GM12878 (cell line): ENCODE data around the gene ZNF592. TPM values are rescaled to one million over a fixed set of nuclear protein-coding genes. Genes with fewer than 3 reads are reported as not detected.

ENCODE experiments used
- BCL3 ChIP-seq: IDR thresholded peaks from 2 replicates; pipeline ENCODE4 v1.6.1; 2011; ENCODE audit warnings: borderline replicate concordance, low read depth, mild to moderate bottlenecking, moderate library complexity, low read length; ENCODE audit not compliant: insufficient read depth, poor library complexity, severe bottlenecking
- CEBPB ChIP-seq, 2 experiments: fragments of 150-350 bp in 1 of 2; IDR thresholded peaks; 2 replicates each; pipeline ENCODE4 v1.6.1; 2012 to 2014; ENCODE audit warnings: low read depth in 2 of 2, low read length in 2 of 2, borderline replicate concordance in 1 of 2, inconsistent platforms in 1 of 2
- CHD2 ChIP-seq: IDR thresholded peaks from 2 replicates; pipeline ENCODE4 v1.6.1; 2011; ENCODE audit warnings: low read depth, low read length, improper control_type of control experiment, borderline replicate concordance
- ESRRA ChIP-seq: IDR thresholded peaks from 2 replicates; pipeline ENCODE4 v1.6.1; 2012; ENCODE audit warnings: mild to moderate bottlenecking, low read length, improper control_type of control experiment
- GABPA ChIP-seq: IDR thresholded peaks from 2 replicates; pipeline ENCODE4 v1.6.1; 2014; ENCODE audit warnings: antibody characterized with exemption, low read depth, mild to moderate bottlenecking, inconsistent platforms
- HDAC2 ChIP-seq: fragments of 200-600 bp; sonication (generic); IDR thresholded peaks from 2 replicates; pipeline ENCODE4 v1.6.1; 2017
- LARP7 ChIP-seq: fragments of 450-650 bp; IDR thresholded peaks from 2 replicates; pipeline ENCODE4 v1.6.1; 2017; ENCODE audit warnings: mild to moderate bottlenecking
- MEF2A ChIP-seq: IDR thresholded peaks from 2 replicates; pipeline ENCODE4 v1.6.1; 2011; ENCODE audit warnings: low read depth, mild to moderate bottlenecking, low read length, moderate library complexity; ENCODE audit not compliant: insufficient read depth
- MXI1 ChIP-seq: fragments of 150-350 bp; IDR thresholded peaks from 2 replicates; pipeline ENCODE4 v1.6.1; 2011; ENCODE audit warnings: low read depth, mild to moderate bottlenecking, inconsistent platforms, low read length, improper control_type of control experiment
- MYC ChIP-seq: IDR thresholded peaks from 2 replicates; pipeline ENCODE4 v1.6.1; 2011; ENCODE audit warnings: mild to moderate bottlenecking, low read length, moderate library complexity, inconsistent platforms; ENCODE audit not compliant: insufficient read depth, insufficient replicate concordance, insufficient read length, severe bottlenecking
- NBN ChIP-seq: fragments of 450-650 bp; IDR thresholded peaks from 2 replicates; pipeline ENCODE4 v1.6.1; 2016
- NFIC ChIP-seq: IDR thresholded peaks from 2 replicates; pipeline ENCODE4 v1.6.1; 2012; ENCODE audit warnings: low read depth, mild to moderate bottlenecking, inconsistent platforms, low read length, moderate library complexity
- NR2C2 ChIP-seq: IDR thresholded peaks from 2 replicates; pipeline ENCODE4 v1.6.1; 2011; ENCODE audit warnings: borderline replicate concordance, low read depth; ENCODE audit not compliant: control insufficient read depth, insufficient read length
- NRF1 ChIP-seq: conservative IDR thresholded peaks from 2 replicates; pipeline ENCODE4 v1.6.1; 2011; ENCODE audit warnings: mild to moderate bottlenecking, low read depth, low read length, improper control_type of control experiment
- POLR2AphosphoS5 ChIP-seq: IDR thresholded peaks from 2 replicates; pipeline ENCODE4 v1.6.1; 2011; ENCODE audit warnings: mild to moderate bottlenecking, low read length, inconsistent platforms
- RAD21 ChIP-seq: IDR thresholded peaks from 2 replicates; pipeline ENCODE4 v1.6.1; 2011; ENCODE audit warnings: mild to moderate bottlenecking, low read depth, low read length, moderate library complexity; ENCODE audit not compliant: insufficient read depth
- RAD51 ChIP-seq: fragments of 450-650 bp; IDR thresholded peaks from 2 replicates; pipeline ENCODE4 v1.6.1; 2016; ENCODE audit warnings: moderate library complexity, mild to moderate bottlenecking, inconsistent platforms
- RELA ChIP-seq: fragments of 450-650 bp; IDR thresholded peaks from 2 replicates; pipeline ENCODE4 v1.8.0; 2014; ENCODE audit warnings: borderline replicate concordance; ENCODE audit not compliant: partially characterized antibody
- SMARCA5 ChIP-seq: fragments of 450-650 bp; IDR thresholded peaks from 2 replicates; pipeline ENCODE4 v1.6.1; 2017; ENCODE audit warnings: mild to moderate bottlenecking
- SMC3 ChIP-seq: IDR thresholded peaks from 2 replicates; pipeline ENCODE4 v1.6.1; 2011; ENCODE audit warnings: low read length, improper control_type of control experiment, borderline replicate concordance
- SP1 ChIP-seq: IDR thresholded peaks from one replicate; pipeline ENCODE4 v1.6.1; 2011; ENCODE audit warnings: low read depth, low read length
- SUPT20H ChIP-seq: IDR thresholded peaks from 2 replicates; pipeline ENCODE4 v1.6.1; 2011; ENCODE audit warnings: low read depth, mild to moderate bottlenecking, low read length, moderate library complexity, borderline replicate concordance; ENCODE audit not compliant: control insufficient read depth
- ZBED1 ChIP-seq: IDR thresholded peaks from 2 replicates; pipeline ENCODE4 v1.6.1; 2016; ENCODE audit warnings: borderline replicate concordance
- ZNF207 ChIP-seq: fragments of 450-650 bp; IDR thresholded peaks from 2 replicates; pipeline ENCODE4 v1.6.1; 2014; ENCODE audit warnings: antibody characterized with exemption, mild to moderate bottlenecking, borderline replicate concordance
- ZNF217 ChIP-seq: fragments of 450-650 bp; IDR thresholded peaks from 2 replicates; pipeline ENCODE4 v1.6.1; 2017; ENCODE audit warnings: antibody characterized with exemption, mild to moderate bottlenecking
- polyA plus RNA-seq, 11 experiments: library from polyadenylated mRNA; depleted of rRNA in 4 of 11; unstranded in 6 of 11; stranded (reverse) in 5 of 11; fragments of >200 nt; fragmentation: Nextera tagmentation in 4 of 11; fragmentation: Illumina TruSeq in 1 of 11; extraction: Ambion mirVana in 4 of 11; extraction: Trizol in 1 of 11; gene quantifications; 1 replicate in 1 of 11; 2 replicates in 10 of 11; pipeline versions ENCODE4 v1.2.1 to v1.2.3, GENCODE V29; 2011 to 2016; ENCODE audit warnings: inconsistent platforms in 2 of 11, missing spikeins in 2 of 11, low read depth in 1 of 11
- total RNA-seq, 4 experiments: library from RNA; depleted of rRNA in 3 of 4; stranded (reverse); fragments of >200 nt in 3 of 4; fragmentation: Illumina TruSeq in 1 of 4; extraction: Trizol in 1 of 4; gene quantifications; 2 replicates each; pipeline versions ENCODE4 v1.2.1 to v1.2.3, GENCODE V29; 2013 to 2021
- TF ChIP-seq, protein P1 (sequence below): fragments of 450-650 bp; IDR thresholded peaks from 2 replicates; pipeline ENCODE4 v1.6.1; 2017; ENCODE audit warnings: borderline replicate concordance
- TF ChIP-seq, protein P2 (sequence below): IDR thresholded peaks from 2 replicates; pipeline ENCODE4 v1.6.1; 2011; ENCODE audit warnings: low read depth, low read length, improper control_type of control experiment, borderline replicate concordance
- TF ChIP-seq, protein P3 (sequence below): fragments of 450-650 bp; conservative IDR thresholded peaks from 2 replicates; pipeline ENCODE4 v1.6.1; 2017; ENCODE audit warnings: mild to moderate bottlenecking, moderate library complexity

Gene ZNF592
- total and polyA plus RNA-seq, 10 of the 15 experiments (the other 5 are each of a cell fraction or from before 2014, with no cell fraction given): 0.95 to 23.7 (median 8.6) TPM

DNA sequence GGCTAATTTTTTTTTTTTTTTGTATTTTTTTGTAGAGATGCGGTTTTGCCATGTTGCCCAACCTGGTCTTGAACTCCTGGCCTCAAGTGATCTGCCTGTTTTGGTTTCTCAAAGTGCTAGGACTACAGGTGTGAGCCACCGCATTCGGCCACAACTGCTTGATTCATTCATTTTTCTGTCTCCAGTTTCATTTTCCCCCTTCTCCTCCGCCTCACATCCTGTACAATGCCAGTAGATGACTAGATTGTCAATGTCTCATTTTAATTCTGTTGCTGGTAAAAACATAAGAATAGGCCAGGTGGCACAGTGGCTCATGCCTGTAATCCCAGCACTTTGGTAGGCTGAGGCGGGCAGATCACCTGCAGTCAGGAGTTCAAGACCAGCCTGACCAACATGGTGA lies 12.0 kb upstream of the ZNF592 start (continued):
- TF ChIP-seq BCL3 (no peak), ZNF207 (peak; percentile 18; the same call in 1 of the 2 replicates), ESRRA (no peak), NBN (peak; percentile 96), RAD21 (no peak), ZNF217 (peak; percentile 98), POLR2AphosphoS5 (no peak), LARP7 (no peak), SMC3 (no peak), CEBPB (IDR thresholded peaks at IDR 0.05; ENCODE audit: borderline replicate concordance in 1 of 2, low read depth in 2 of 2, low read length in 2 of 2) (no peak), RELA (no peak), RAD51 (no peak), GABPA (no peak), MYC (no peak), NFIC (0 out of 2 replicates have a peak, but pooled peaks have one; percentile 38), SMARCA5 (no peak; the same call in 1 of the 2 replicates), SUPT20H (no peak), CHD2 (no peak), MEF2A (no peak), NRF1 (no peak), ZBED1 (0 out of 2 replicates have a peak, but pooled peaks have one; percentile 34), MXI1 (no peak), HDAC2 (no peak), NR2C2 (no peak), SP1 (no peak)
- TF ChIP-seq, protein P1, sequence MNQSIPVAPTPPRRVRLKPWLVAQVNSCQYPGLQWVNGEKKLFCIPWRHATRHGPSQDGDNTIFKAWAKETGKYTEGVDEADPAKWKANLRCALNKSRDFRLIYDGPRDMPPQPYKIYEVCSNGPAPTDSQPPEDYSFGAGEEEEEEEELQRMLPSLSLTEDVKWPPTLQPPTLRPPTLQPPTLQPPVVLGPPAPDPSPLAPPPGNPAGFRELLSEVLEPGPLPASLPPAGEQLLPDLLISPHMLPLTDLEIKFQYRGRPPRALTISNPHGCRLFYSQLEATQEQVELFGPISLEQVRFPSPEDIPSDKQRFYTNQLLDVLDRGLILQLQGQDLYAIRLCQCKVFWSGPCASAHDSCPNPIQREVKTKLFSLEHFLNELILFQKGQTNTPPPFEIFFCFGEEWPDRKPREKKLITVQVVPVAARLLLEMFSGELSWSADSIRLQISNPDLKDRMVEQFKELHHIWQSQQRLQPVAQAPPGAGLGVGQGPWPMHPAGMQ: peak; percentile 62; the same call in 1 of the 2 replicates
- TF ChIP-seq, protein P2, sequence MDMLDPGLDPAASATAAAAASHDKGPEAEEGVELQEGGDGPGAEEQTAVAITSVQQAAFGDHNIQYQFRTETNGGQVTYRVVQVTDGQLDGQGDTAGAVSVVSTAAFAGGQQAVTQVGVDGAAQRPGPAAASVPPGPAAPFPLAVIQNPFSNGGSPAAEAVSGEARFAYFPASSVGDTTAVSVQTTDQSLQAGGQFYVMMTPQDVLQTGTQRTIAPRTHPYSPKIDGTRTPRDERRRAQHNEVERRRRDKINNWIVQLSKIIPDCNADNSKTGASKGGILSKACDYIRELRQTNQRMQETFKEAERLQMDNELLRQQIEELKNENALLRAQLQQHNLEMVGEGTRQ: no peak
- TF ChIP-seq, protein P3, sequence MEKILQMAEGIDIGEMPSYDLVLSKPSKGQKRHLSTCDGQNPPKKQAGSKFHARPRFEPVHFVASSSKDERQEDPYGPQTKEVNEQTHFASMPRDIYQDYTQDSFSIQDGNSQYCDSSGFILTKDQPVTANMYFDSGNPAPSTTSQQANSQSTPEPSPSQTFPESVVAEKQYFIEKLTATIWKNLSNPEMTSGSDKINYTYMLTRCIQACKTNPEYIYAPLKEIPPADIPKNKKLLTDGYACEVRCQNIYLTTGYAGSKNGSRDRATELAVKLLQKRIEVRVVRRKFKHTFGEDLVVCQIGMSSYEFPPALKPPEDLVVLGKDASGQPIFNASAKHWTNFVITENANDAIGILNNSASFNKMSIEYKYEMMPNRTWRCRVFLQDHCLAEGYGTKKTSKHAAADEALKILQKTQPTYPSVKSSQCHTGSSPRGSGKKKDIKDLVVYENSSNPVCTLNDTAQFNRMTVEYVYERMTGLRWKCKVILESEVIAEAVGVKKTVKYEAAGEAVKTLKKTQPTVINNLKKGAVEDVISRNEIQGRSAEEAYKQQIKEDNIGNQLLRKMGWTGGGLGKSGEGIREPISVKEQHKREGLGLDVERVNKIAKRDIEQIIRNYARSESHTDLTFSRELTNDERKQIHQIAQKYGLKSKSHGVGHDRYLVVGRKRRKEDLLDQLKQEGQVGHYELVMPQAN: 0 out of 2 replicates have a peak, but pooled peaks have one; percentile 22
